GM23338 (cell line): Measurements from ENCODE around the gene SEC61G.

Experiments
- CREB1 ChIP-seq: fragments of 250-450 bp; sonication (Bioruptor Pico); IDR thresholded peaks from 2 replicates; pipeline ENCODE4 v1.5.0; 2020; ENCODE audit warnings: low read depth, mild to moderate bottlenecking, moderate library complexity
- CTCF ChIP-seq, 2 experiments: fragments of 200-600 bp in 1 of 2; sonication (generic) in 1 of 2; conservative IDR thresholded peaks; 2 replicates each; pipeline versions ENCODE4 v1.5.1 to v1.6.1; 2016 to 2017; ENCODE audit warnings: antibody characterized with exemption in 2 of 2, low read depth in 2 of 2, mild to moderate bottlenecking in 2 of 2, moderate library complexity in 1 of 2
- EZH2 ChIP-seq: fragments of 200-600 bp; sonication (generic); IDR thresholded peaks from one replicate; pipeline ENCODE4 v1.8.0; 2017; ENCODE audit warnings: antibody characterized with exemption, mild to moderate bottlenecking, low read depth; ENCODE audit not compliant: unreplicated experiment
- EZH2phosphoT487 ChIP-seq: fragments of 200-600 bp; sonication (generic); IDR thresholded peaks from one replicate; pipeline ENCODE4 v1.8.1; 2018; ENCODE audit warnings: antibody characterized with exemption; ENCODE audit not compliant: unreplicated experiment
- JUNB ChIP-seq: IDR thresholded peaks from one replicate; pipeline ENCODE4 v1.6.1; 2016; ENCODE audit warnings: antibody characterized with exemption; ENCODE audit not compliant: unreplicated experiment
- NANOG ChIP-seq: IDR thresholded peaks from 2 replicates; pipeline ENCODE4 v1.6.1; 2016; ENCODE audit warnings: antibody characterized with exemption, borderline replicate concordance
- POLR2AphosphoS5 ChIP-seq: IDR thresholded peaks from 2 replicates; pipeline ENCODE4 v1.6.1; 2016; ENCODE audit warnings: antibody characterized with exemption, low read depth
- REST ChIP-seq: IDR thresholded peaks from one replicate; pipeline ENCODE4 v1.6.1; 2018; ENCODE audit warnings: antibody characterized with exemption; ENCODE audit not compliant: unreplicated experiment
- STAT1 ChIP-seq: IDR thresholded peaks from one replicate; pipeline ENCODE4 v1.6.1; 2016; ENCODE audit warnings: antibody characterized with exemption; ENCODE audit not compliant: unreplicated experiment
- ZNF114 ChIP-seq: fragments of 250-450 bp; sonication (Bioruptor Pico); IDR thresholded peaks from 2 replicates; pipeline ENCODE4 v1.5.0; 2020; ENCODE audit warnings: mild to moderate bottlenecking, moderate library complexity
- ZNF331 ChIP-seq: fragments of 250-450 bp; sonication (Bioruptor Pico); IDR thresholded peaks from 2 replicates; pipeline ENCODE4 v1.5.0; 2020; ENCODE audit warnings: low read depth, mild to moderate bottlenecking, moderate library complexity
- ZNF462 ChIP-seq: fragments of 250-450 bp; sonication (Bioruptor Pico); IDR thresholded peaks from 2 replicates; pipeline ENCODE4 v1.5.0; 2020; ENCODE audit warnings: mild to moderate bottlenecking, moderate library complexity
- TF ChIP-seq, protein P1 (sequence below): IDR thresholded peaks from 2 replicates; pipeline ENCODE4 v1.6.1; 2016; ENCODE audit warnings: antibody characterized with exemption

- TF ChIP-seq CTCF (conservative IDR thresholded peaks at IDR 0.05; ENCODE audit: low read depth in 2 of 2) (no peak), EZH2phosphoT487 (no peak), REST (no peak), ZNF331 (CRISPR knock-in tag) (no peak), POLR2AphosphoS5 (no peak), EZH2 (no peak), CREB1 (CRISPR knock-in tag) (no peak), NANOG (no peak), ZNF114 (CRISPR knock-in tag) (no peak), JUNB (no peak), STAT1 (no peak), ZNF462 (no peak)
- TF ChIP-seq, protein P1, sequence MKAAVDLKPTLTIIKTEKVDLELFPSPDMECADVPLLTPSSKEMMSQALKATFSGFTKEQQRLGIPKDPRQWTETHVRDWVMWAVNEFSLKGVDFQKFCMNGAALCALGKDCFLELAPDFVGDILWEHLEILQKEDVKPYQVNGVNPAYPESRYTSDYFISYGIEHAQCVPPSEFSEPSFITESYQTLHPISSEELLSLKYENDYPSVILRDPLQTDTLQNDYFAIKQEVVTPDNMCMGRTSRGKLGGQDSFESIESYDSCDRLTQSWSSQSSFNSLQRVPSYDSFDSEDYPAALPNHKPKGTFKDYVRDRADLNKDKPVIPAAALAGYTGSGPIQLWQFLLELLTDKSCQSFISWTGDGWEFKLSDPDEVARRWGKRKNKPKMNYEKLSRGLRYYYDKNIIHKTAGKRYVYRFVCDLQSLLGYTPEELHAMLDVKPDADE: no peak
These were observed 9.8 kb downstream of the SEC61G start for GRCh38 chr7:54749200-54749599.
